ENCODE measurements around the gene NFIL3. TPM values are rescaled to one million over a fixed set of nuclear protein-coding genes. Genes with fewer than 3 reads are reported as not detected.

NFIL3 gene
- total and polyA plus RNA-seq, 2 of the 4 experiments (the other 2 are of a cell fraction): 27.6 to 27.7 TPM

DNA sequence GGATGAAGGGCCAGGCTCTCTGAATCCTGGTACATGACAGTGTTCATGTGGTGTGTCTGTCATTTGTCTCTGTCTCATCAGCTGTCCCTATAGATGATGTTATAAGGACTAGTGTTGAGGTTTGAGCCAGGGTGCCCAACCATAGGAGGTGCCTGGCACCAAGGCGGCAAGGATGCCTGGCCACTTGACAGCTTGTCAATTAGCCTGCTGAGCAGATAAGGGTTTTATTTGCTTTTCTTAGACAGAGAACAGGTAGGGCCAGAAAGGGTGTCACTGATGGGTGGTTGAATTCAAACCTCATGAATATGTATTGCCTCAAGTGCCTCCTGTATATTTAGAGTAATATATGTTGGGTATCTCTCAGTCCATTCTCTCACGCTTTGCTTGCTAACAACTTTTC is 31.8 kb downstream of the NFIL3 start:
- peak overlapping the region; percentile 2; the same call in 1 of the 2 replicates for H3K4ac ChIP-seq (ENCODE audit: low read depth, low read length)
- no peak overlapping the region for H2AFZ ChIP-seq (replicated peaks; ENCODE audit: low read length, poor library complexity)
- H3K36me3 ChIP-seq (ENCODE audit: control insufficient read depth, insufficient read depth, low read length): no peaks in the 10 kb centered on the region
- ChIA-PET CTCF (no interaction called here), POLR2A (ENCODE audit: unreplicated experiment) (no interaction called here)
- WGBS, 2 experiments (ENCODE audit: extremely low coverage in 2 of 2, insufficient read length in 1 of 2): 100% methylated on average over 1 of the region's 2 CpGs; no CpG with 5 or more reads in 1 of the 2 experiments
- no TSS peak for BruUV-seq (replicated peaks)
- intact Hi-C loops (cut with micrococcal nuclease) (no loop called here), dilution Hi-C loops (cut with HindIII; ENCODE audit: low sequenced_read_pairs, unreplicated experiment) (no loop called here), in situ Hi-C loops (cut with MboI; ENCODE audit: low sequenced_read_pairs) (no loop called here)
- H2BK15ac ChIP-seq (ENCODE audit: low read depth, low read length): 0 out of 3 replicates have a peak overlapping the region, but pooled peaks have one; percentile 29
- no peaks in the 10 kb centered on the region for H4K20me1 ChIP-seq (ENCODE audit: insufficient read depth, low read length)
- H3K4me1 ChIP-seq (ENCODE audit: control insufficient read depth, insufficient read depth, low read length): peaks cover 9% of the 10 kb centered on the region
- H3K9me1 ChIP-seq (ENCODE audit: insufficient read depth, low read length): peaks cover 8% of the 10 kb centered on the region; the same call in 1 of the 2 replicates
- H4K91ac ChIP-seq (ENCODE audit: insufficient read depth, low read depth, low read length): no peak overlapping the region
- H3K9ac ChIP-seq (ENCODE audit: low read depth, low read length): no peak overlapping the region
- no peak overlapping the region for H3K27ac ChIP-seq (ENCODE audit: insufficient read depth, low read length)
- H3K27me3 ChIP-seq (ENCODE audit: control insufficient read depth, insufficient read depth, low read length): no peaks in the 10 kb centered on the region
- ATAC-seq (ENCODE audit: low read depth) (no peak), DNase-seq (no peak)
- H3K4me2 ChIP-seq (ENCODE audit: low read depth, low read length): no peak overlapping the region; the same call in 1 of the 2 replicates
- H2AK9ac ChIP-seq (replicated peaks; ENCODE audit: low read depth, low read length, poor library complexity): no peak overlapping the region
- H2BK120ac ChIP-seq (ENCODE audit: low read depth, low read length): peak overlapping the region; percentile 58; the same call in 1 of the 2 replicates
- no peaks in the 10 kb centered on the region for H3K9me3 ChIP-seq (ENCODE audit: control insufficient read depth, insufficient read depth, low read length)
- peaks cover 0 to 4% of the 10 kb centered on the region in 2 experiments; a peak in 1 of 4 replicates for H3K79me1 ChIP-seq (ENCODE audit: low read depth in 1 of 2, low read length in 2 of 2)
- H3K18ac ChIP-seq (ENCODE audit: low read depth, low read length): peak overlapping the region; percentile 16; the same call in 1 of the 2 replicates
- peak overlapping the region; percentile 5; the same call in 1 of the 2 replicates for H2AK5ac ChIP-seq (ENCODE audit: low read depth, low read length)
- no peak overlapping the region for H4K8ac ChIP-seq (ENCODE audit: low read depth in 2 of 2, low read length in 2 of 2)
- no peak overlapping the region for H3K23ac ChIP-seq (ENCODE audit: low read depth, low read length)
- H3K14ac ChIP-seq (replicated peaks; ENCODE audit: low read depth, low read length): peak overlapping the region; percentile 53; the same call in 1 of the 2 replicates
- TF ChIP-seq, protein P1, sequence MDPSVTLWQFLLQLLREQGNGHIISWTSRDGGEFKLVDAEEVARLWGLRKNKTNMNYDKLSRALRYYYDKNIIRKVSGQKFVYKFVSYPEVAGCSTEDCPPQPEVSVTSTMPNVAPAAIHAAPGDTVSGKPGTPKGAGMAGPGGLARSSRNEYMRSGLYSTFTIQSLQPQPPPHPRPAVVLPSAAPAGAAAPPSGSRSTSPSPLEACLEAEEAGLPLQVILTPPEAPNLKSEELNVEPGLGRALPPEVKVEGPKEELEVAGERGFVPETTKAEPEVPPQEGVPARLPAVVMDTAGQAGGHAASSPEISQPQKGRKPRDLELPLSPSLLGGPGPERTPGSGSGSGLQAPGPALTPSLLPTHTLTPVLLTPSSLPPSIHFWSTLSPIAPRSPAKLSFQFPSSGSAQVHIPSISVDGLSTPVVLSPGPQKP (IDR thresholded peaks at IDR 0.05; ENCODE audit: borderline replicate concordance, low read depth, low read length): no peak
- TF ChIP-seq MXI1 (IDR thresholded peaks at IDR 0.05; ENCODE audit: borderline replicate concordance, low read depth, low read length) (no peak), RCOR1 (IDR thresholded peaks at IDR 0.05; ENCODE audit: insufficient replicate concordance, low read length) (no peak), RFX5 (IDR thresholded peaks at IDR 0.05; ENCODE audit: low read depth, low read length) (no peak), MAFK (IDR thresholded peaks at IDR 0.05; ENCODE audit: low read depth, low read length) (no peak), FOS (IDR thresholded peaks at IDR 0.05; ENCODE audit: low read depth, low read length) (no peak), USF2 (IDR thresholded peaks at IDR 0.05; ENCODE audit: low read depth, low read length) (no peak), POLR2A (IDR thresholded peaks at IDR 0.05; ENCODE audit: low read depth, low read length) (no peak), NFE2L2 (IDR thresholded peaks at IDR 0.05; ENCODE audit: low read depth, low read length) (no peak), CEBPB (IDR thresholded peaks at IDR 0.05; ENCODE audit: low read depth, low read length) (no peak), MAZ (IDR thresholded peaks at IDR 0.05; ENCODE audit: borderline replicate concordance, low read depth, low read length) (no peak)
- TF ChIP-seq, protein P2, sequence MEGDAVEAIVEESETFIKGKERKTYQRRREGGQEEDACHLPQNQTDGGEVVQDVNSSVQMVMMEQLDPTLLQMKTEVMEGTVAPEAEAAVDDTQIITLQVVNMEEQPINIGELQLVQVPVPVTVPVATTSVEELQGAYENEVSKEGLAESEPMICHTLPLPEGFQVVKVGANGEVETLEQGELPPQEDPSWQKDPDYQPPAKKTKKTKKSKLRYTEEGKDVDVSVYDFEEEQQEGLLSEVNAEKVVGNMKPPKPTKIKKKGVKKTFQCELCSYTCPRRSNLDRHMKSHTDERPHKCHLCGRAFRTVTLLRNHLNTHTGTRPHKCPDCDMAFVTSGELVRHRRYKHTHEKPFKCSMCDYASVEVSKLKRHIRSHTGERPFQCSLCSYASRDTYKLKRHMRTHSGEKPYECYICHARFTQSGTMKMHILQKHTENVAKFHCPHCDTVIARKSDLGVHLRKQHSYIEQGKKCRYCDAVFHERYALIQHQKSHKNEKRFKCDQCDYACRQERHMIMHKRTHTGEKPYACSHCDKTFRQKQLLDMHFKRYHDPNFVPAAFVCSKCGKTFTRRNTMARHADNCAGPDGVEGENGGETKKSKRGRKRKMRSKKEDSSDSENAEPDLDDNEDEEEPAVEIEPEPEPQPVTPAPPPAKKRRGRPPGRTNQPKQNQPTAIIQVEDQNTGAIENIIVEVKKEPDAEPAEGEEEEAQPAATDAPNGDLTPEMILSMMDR (conservative IDR thresholded peaks at IDR 0.05; ENCODE audit: low read depth, low read length): no peak
- H4K5ac ChIP-seq (ENCODE audit: low read depth, low read length): peak overlapping the region; percentile 12; the same call in 1 of the 2 replicates
- peak overlapping the region; percentile 20 for H2BK5ac ChIP-seq (ENCODE audit: low read depth, low read length, poor library complexity, severe bottlenecking)
- H3K4me3 ChIP-seq (ENCODE audit: insufficient read depth, low read depth, low read length): no peak overlapping the region
- no peak overlapping the region for H3K56ac ChIP-seq (ENCODE audit: extremely low read depth, insufficient read depth, low read length)
- peak overlapping the region; percentile 38; the same call in 1 of the 2 replicates for H2BK20ac ChIP-seq (ENCODE audit: low read depth, low read length)
